K562 (cell line): ENCODE measurements around the gene TENT5A. TPM values are rescaled to one million over a fixed set of nuclear protein-coding genes. Genes with fewer than 3 reads are reported as not detected.

Experiments
- ATAC-seq: fragments of 200-7000 bp; cut with Tn5 transposase; 3 replicates; pipeline ENCODE4 v1.9.1; 2020; ENCODE audit warnings: moderate library complexity
- BruUV-seq: library from RNA; stranded (reverse); fragments of 400-500 nt; replicated peaks from 2 replicates; lab custom pipeline; 2021; lab: Mats Ljungman, UMichigan
- CTCF ChIA-PET: fragments of 300-600 bp; formaldehyde crosslinking; extraction: SDS; loops from one replicate; lab custom pipeline; 2021; ENCODE audit warnings: low intra/inter-chr PET ratio; lab: Yijun Ruan, JAX
- POLR2A ChIA-PET: fragments of 300-600, 350-650 bp; sonication (Branson Sonifier 250); formaldehyde crosslinking; extraction: SDS; loops from one replicate; lab custom pipeline; 2021; ENCODE audit warnings: antibody characterized with exemption, inconsistent platforms; lab: Yijun Ruan, JAX
- DNase-seq, 4 experiments: peaks; one replicate each; pipeline versions ENCODE4 v3.0.0 to v3.0.0-alpha.2; 2011 to 2018; ENCODE audit warnings: low spot score in 3 of 4, mixed read lengths in 3 of 4; ENCODE audit errors: extremely low read depth in 1 of 4
- FAIRE-seq: peaks from 2 replicates; lab custom pipeline; 2011; peaks lifted over from hg19 to GRCh38; lab: Jason Lieb, UNC
- H2AFZ ChIP-seq: 2 replicates; pipeline ENCODE4 v1.6.0; 2011; ENCODE audit warnings: low read depth, low read length, control low read depth, inconsistent platforms
- H3K27ac ChIP-seq: fragments of 200-600 bp; 3 replicates; pipeline ENCODE4 v1.8.0; 2011; ENCODE audit warnings: low read depth, mild to moderate bottlenecking, control low read depth, inconsistent platforms, low read length, moderate library complexity, mixed read lengths; ENCODE audit errors: extremely low read depth
- H3K27me3 ChIP-seq, 2 experiments: fragments of 300-600 bp in 1 of 2; 2 replicates in 1 of 2; 3 replicates in 1 of 2; pipeline versions ENCODE4 v1.6.0 to v1.8.0; 2011; ENCODE audit warnings: inconsistent platforms in 2 of 2, low read length in 2 of 2, mild to moderate bottlenecking in 1 of 2, mixed read lengths in 1 of 2, moderate library complexity in 1 of 2; ENCODE audit not compliant: control insufficient read depth in 2 of 2, insufficient read depth in 2 of 2
- H3K36me3 ChIP-seq: fragments of 300-600 bp; 3 replicates; pipeline ENCODE4 v1.8.0; 2011; ENCODE audit warnings: mild to moderate bottlenecking, low read length, inconsistent platforms; ENCODE audit not compliant: control insufficient read depth, insufficient read depth
- H3K4me1 ChIP-seq, 2 experiments: fragments of 200-600 bp in 1 of 2; replicated peaks in 1 of 2; 2 replicates in 1 of 2; 3 replicates in 1 of 2; pipeline versions ENCODE4 v1.5.1 to v1.8.0; 2011; ENCODE audit warnings: inconsistent platforms in 2 of 2, low read length in 2 of 2, mild to moderate bottlenecking in 1 of 2, mixed read lengths in 1 of 2, moderate library complexity in 1 of 2; ENCODE audit not compliant: control insufficient read depth in 2 of 2, insufficient read depth in 2 of 2
- H3K4me2 ChIP-seq: 2 replicates; pipeline ENCODE4 v1.6.1; 2011; ENCODE audit warnings: low read length, control low read depth, inconsistent platforms, mixed read lengths; ENCODE audit not compliant: insufficient read depth
- H3K4me3 ChIP-seq: fragments of 200-600 bp; sonication (generic), shearing (Covaris generic); 2 replicates; pipeline ENCODE4 v1.5.1; 2016; ENCODE audit warnings: control low read depth, inconsistent platforms
- H3K79me2 ChIP-seq: fragments of 200-600 bp; 3 replicates; pipeline ENCODE4 v1.8.0; 2011; ENCODE audit warnings: low read length, inconsistent platforms; ENCODE audit not compliant: control insufficient read depth, insufficient read depth
- H3K9ac ChIP-seq, 2 experiments: 2 replicates each; pipeline versions ENCODE4 v1.6.0 to v1.6.1; 2011; ENCODE audit warnings: low read depth in 2 of 2, low read length in 2 of 2, control low read depth in 1 of 2, inconsistent platforms in 1 of 2, mild to moderate bottlenecking in 1 of 2, mixed read lengths in 1 of 2; ENCODE audit not compliant: insufficient read depth in 1 of 2
- H3K9me1 ChIP-seq: one replicate; pipeline ENCODE4 v1.6.0; 2011; ENCODE audit warnings: inconsistent platforms, mild to moderate bottlenecking, low read length, moderate library complexity; ENCODE audit not compliant: control insufficient read depth, insufficient read depth
- H3K9me3 ChIP-seq: replicated peaks from 2 replicates; pipeline ENCODE4 v1.5.1; 2011; ENCODE audit warnings: low read depth, low read length, inconsistent platforms; ENCODE audit not compliant: control insufficient read depth, insufficient read depth
- H4K20me1 ChIP-seq: replicated peaks from 2 replicates; pipeline ENCODE4 v1.6.1; 2011; ENCODE audit warnings: low read length, inconsistent platforms, mixed read lengths; ENCODE audit not compliant: control insufficient read depth, insufficient read depth
- ASH1L ChIP-seq: fragments of 450-650 bp; IDR thresholded peaks from 2 replicates; pipeline ENCODE4 v1.6.1; 2018; ENCODE audit warnings: borderline replicate concordance, mild to moderate bottlenecking, low read depth; ENCODE audit not compliant: partially characterized antibody
- BACH1 ChIP-seq: fragments of 200-800 bp; sonication (Bioruptor generic); IDR thresholded peaks from 2 replicates; pipeline ENCODE4 v1.6.1; 2016; ENCODE audit warnings: missing genetic modification characterization, missing compliant biosample characterization
- KLF1 ChIP-seq: fragments of 450-650 bp; IDR thresholded peaks from 2 replicates; pipeline ENCODE4 v1.6.1; 2016; ENCODE audit warnings: missing genetic modification characterization, missing compliant biosample characterization
- PKNOX1 ChIP-seq: fragments of 450-650 bp; IDR thresholded peaks from 2 replicates; pipeline ENCODE4 v1.6.1; 2016
- RNF2 ChIP-seq: sonication (generic); IDR thresholded peaks from 2 replicates; pipeline ENCODE4 v1.6.1; 2016
- ZNF347 ChIP-seq: fragments of 450-650 bp; formaldehyde crosslinking; IDR thresholded peaks from 2 replicates; pipeline ENCODE4 v1.4.0; 2020; ENCODE audit warnings: low read depth, mild to moderate bottlenecking, moderate library complexity
- ZNF512 ChIP-seq: IDR thresholded peaks from 2 replicates; pipeline ENCODE4 v1.6.1; 2016; ENCODE audit warnings: missing genetic modification characterization, missing compliant biosample characterization
- WGBS: fragments of 100-300 bp; shearing (Covaris generic); methylation state at CpG from one replicate; pipeline ENCODE4 v1.1.6; 2016; ENCODE audit warnings: low coverage, mixed read lengths; ENCODE audit not compliant: insufficient coverage; ENCODE audit errors: missing lambda C conversion rate; 5-methylcytosine and 5-hydroxymethylcytosine counted together
- in situ Hi-C: fragments of 300-500 bp; cut with MboI; formaldehyde crosslinking; loops from 4 replicates; pipeline ENCODE4 v1.15.0; 2018; ENCODE audit warnings: inconsistent platforms, mixed read lengths
- intact Hi-C: fragments of 100-400 bp; cut with micrococcal nuclease; formaldehyde crosslinking; loops from 2 replicates; pipeline ENCODE4 v1.14.2; 2022
- polyA plus RNA-seq, 8 experiments: library from polyadenylated mRNA; depleted of rRNA in 4 of 8; stranded (reverse) in 5 of 8; unstranded in 3 of 8; fragments of >200 nt; fragmentation: Nextera tagmentation in 2 of 8; fragmentation: Illumina TruSeq in 1 of 8; extraction: Ambion mirVana in 2 of 8; extraction: Trizol in 1 of 8; gene quantifications; 2 replicates each; pipeline versions ENCODE4 v1.2.1 to v1.2.3, GENCODE V29; 2011 to 2014; ENCODE audit warnings: inconsistent platforms in 1 of 8, missing spikeins in 1 of 8
- total RNA-seq, 7 experiments: library from RNA; depleted of rRNA in 6 of 7; stranded (reverse); fragments of >200 nt in 6 of 7; fragmentation: Illumina TruSeq in 2 of 7; extraction: Trizol in 2 of 7; gene quantifications; 2 replicates each; pipeline versions ENCODE4 v1.2.1 to v1.2.3, GENCODE V29; 2011 to 2021; ENCODE audit warnings: low replicate concordance in 1 of 7

Gene TENT5A
- total and polyA plus RNA-seq, 9 of the 15 experiments (the other 6 are each of a cell fraction or from before 2014, with no cell fraction given) = 0.77 to 2.3 (median 1.3) TPM

- TF ChIP-seq ASH1L = no peak
Measured at GRCh38 chr6:81700414-81700813, 52.1 kb downstream of the TENT5A start (continued).

GRCh38 chr6:81697559-81697958 lies 54.9 kb downstream of the TENT5A start:
- no peak for TF ChIP-seq ZNF512
- TF ChIP-seq BACH1 (tag) = no peak
- no peak for TF ChIP-seq ZNF347 (CRISPR knock-in tag)
- TF ChIP-seq PKNOX1 = no peak
- no peak for TF ChIP-seq RNF2
- TF ChIP-seq KLF1 (tag) = no peak
- TF ChIP-seq, all 486 proteins: peak for 0
- no peak overlapping the region for H3K4me3 ChIP-seq
- FAIRE-seq (no peak), ATAC-seq (no peak), DNase-seq (no peak)
- no peaks in the 10 kb centered on the region for H3K27me3 ChIP-seq
- 5% methylated on average over 6 of the region's 6 CpGs for WGBS
- H3K9me1 ChIP-seq = no peaks in the 10 kb centered on the region
- ChIA-PET POLR2A (interaction anchor here (0.7 kb wide), 1 partner anchor 236 kb away, joined by 3 read pairs; no protein-coding TSS in a partner anchor), CTCF (no interaction called here)
- intact Hi-C loops = no loop called here
- no peaks in the 10 kb centered on the region for H3K9me3 ChIP-seq
- no peak overlapping the region for H3K27ac ChIP-seq
- no peak overlapping the region for H3K9ac ChIP-seq
- H3K4me2 ChIP-seq = no peak overlapping the region
- H3K79me2 ChIP-seq = no peaks in the 10 kb centered on the region
- H2AFZ ChIP-seq = no peak overlapping the region
- in situ Hi-C loops = no loop called here
- no TSS peak for BruUV-seq
- no peaks in the 10 kb centered on the region for H3K36me3 ChIP-seq
- no peaks in the 10 kb centered on the region for H4K20me1 ChIP-seq
- no peaks in the 10 kb centered on the region for H3K4me1 ChIP-seq
